NB4 (cell line): ENCODE data around the gene NARF.

Source experiments
- DNase-seq: peaks from one replicate; pipeline ENCODE4 v3.0.0; 2010; ENCODE audit warnings: low read depth
- H3K4me3 ChIP-seq: one replicate; pipeline ENCODE4 v1.5.1; 2011; ENCODE audit warnings: mild to moderate bottlenecking, low read depth, low read length, moderate library complexity
- CTCF ChIP-seq: IDR thresholded peaks from one replicate; pipeline ENCODE4 v1.5.1; 2012; ENCODE audit warnings: low read depth, low read length
- MAX ChIP-seq: IDR thresholded peaks from 2 replicates; pipeline ENCODE4 v1.6.1; 2011; ENCODE audit warnings: low read depth, low read length
- MYC ChIP-seq: IDR thresholded peaks from 2 replicates; pipeline ENCODE4 v1.6.1; 2011; ENCODE audit warnings: low read depth, low read length
- POLR2A ChIP-seq: IDR thresholded peaks from 2 replicates; pipeline ENCODE4 v1.6.1; 2011; ENCODE audit warnings: mild to moderate bottlenecking; ENCODE audit not compliant: insufficient read length; ENCODE audit errors: extremely low read depth

The NARF gene

GRCh38 chr17:82489851-82490511 is 31.4 kb downstream of the NARF start:
- no peak for DNase-seq
- H3K4me3 ChIP-seq, result no peak overlapping the region
- TF ChIP-seq MAX (no peak), CTCF (no peak), MYC (no peak), POLR2A (no peak)

- TF ChIP-seq MAX (no peak), MYC (no peak), POLR2A (no peak), CTCF (no peak)
- H3K4me3 ChIP-seq, result no peak overlapping the region
- no peak for DNase-seq
These were observed 32.1 kb downstream of the NARF start for GRCh38 chr17:82490512-82491195.

- TF ChIP-seq MAX (no peak), POLR2A (no peak), CTCF (no peak), MYC (no peak)
- no peak overlapping the region for H3K4me3 ChIP-seq
- DNase-seq, result no peak
These were observed 32.6 kb downstream of the NARF start for GRCh38 chr17:82491196-82491530.

GRCh38 chr17:82491533-82491932 is 33.0 kb downstream of the NARF start:
- no peak for DNase-seq
- no peak for TF ChIP-seq MAX
- no peak for TF ChIP-seq MYC
- TF ChIP-seq CTCF, result no peak
- no peak for TF ChIP-seq POLR2A
- no peak overlapping the region for H3K4me3 ChIP-seq

- TF ChIP-seq MYC, result no peak
- TF ChIP-seq POLR2A, result no peak
- TF ChIP-seq CTCF, result no peak
- no peak for TF ChIP-seq MAX
- DNase-seq, result no peak
These were observed 34.2 kb downstream of the NARF start for GRCh38 chr17:82492643-82493225.

More at GRCh38 chr17:82492643-82493225, 34.2 kb downstream of the NARF start:
- H3K4me3 ChIP-seq, result no peak overlapping the region
